Tibial artery (tissue), 4 donors: ENCODE data around the gene TMEM140.
"Not testable (repeated sequence)": the region's sequence is repeated elsewhere in the genome, so short reads cannot be mapped to it uniquely, and the experiment has no call there.

ENCODE experiments used
- DNase-seq, 2 donors: peaks; one replicate each; pipeline ENCODE4 v3.0.0-alpha.2; 2019
- H3K27ac ChIP-seq, 2 donors: fragments of 200-600 bp; sonication (generic) in 1 of 2; 1 replicate in 1 of 2; 2 replicates in 1 of 2; pipeline ENCODE4 v1.5.1; 2018 to 2019; ENCODE audit warnings: mild to moderate bottlenecking in 1 of 2
- H3K27me3 ChIP-seq, 2 donors: fragments of 200-600 bp; sonication (generic) in 1 of 2; one replicate each; pipeline versions ENCODE4 v1.5.1 to v1.6.0; 2016 to 2019
- H3K36me3 ChIP-seq, 3 donors: fragments of 200-600 bp; sonication (generic) in 2 of 3; one replicate each; pipeline ENCODE4 v1.5.1; 2016 to 2019; ENCODE audit warnings: mild to moderate bottlenecking in 2 of 3
- H3K4me1 ChIP-seq, 4 donors: fragments of 200-600 bp; sonication (generic) in 2 of 4; 1 replicate in 3 of 4; 2 replicates in 1 of 4; pipeline ENCODE4 v1.5.1; 2016 to 2019
- H3K4me3 ChIP-seq, 2 donors: fragments of 200-600 bp; sonication (generic) in 1 of 2; 1 replicate in 1 of 2; 2 replicates in 1 of 2; pipeline ENCODE4 v1.5.1; 2018 to 2019; ENCODE audit warnings: mild to moderate bottlenecking in 2 of 2
- H3K9me3 ChIP-seq, 3 donors: fragments of 200-600 bp; sonication (generic) in 1 of 3; one replicate each; pipeline ENCODE4 v1.5.1; 2016 to 2019
- intact Hi-C: fragments of 100-400 bp; cut with DNase I; formaldehyde crosslinking; loops from one replicate; pipeline ENCODE4 v1.15.0; 2023; ENCODE audit warnings: low total_unique reads
- TF ChIP-seq, protein P1 (sequence below), 2 experiments: fragments of 200-600 bp in 1 of 2; fragments of 450-650 bp in 1 of 2; IDR thresholded peaks; one replicate each; pipeline ENCODE4 v1.5.1; 2017 to 2019; ENCODE audit warnings: antibody characterized with exemption in 2 of 2, mild to moderate bottlenecking in 1 of 2, moderate library complexity in 1 of 2

Gene TMEM140

DNA sequence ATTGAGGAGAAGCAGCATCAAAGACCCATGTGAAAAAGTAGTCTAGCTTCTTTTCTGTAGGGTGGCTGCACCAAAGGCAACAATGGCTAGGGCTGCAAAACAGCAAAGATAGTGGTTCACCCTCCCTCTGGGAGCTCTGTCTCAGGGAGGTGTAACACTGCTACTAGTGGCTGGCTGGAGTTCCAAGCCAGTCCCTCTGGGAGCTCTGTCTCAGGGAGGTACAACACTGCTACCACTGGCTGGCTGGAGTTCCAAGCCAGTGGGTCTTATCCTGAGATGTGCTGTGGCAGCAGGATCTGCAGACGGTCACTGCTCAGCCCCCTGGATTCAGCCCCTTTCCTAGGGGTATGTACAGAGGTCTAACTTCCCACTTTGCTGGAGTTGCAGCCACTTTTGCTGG, 37.9 kb upstream of the TMEM140 start:
- intact Hi-C loops, result no loop called here
- Histone ChIP-seq H3K36me3 (no peaks in the 10 kb centered on the region), H3K27me3 (no peaks in the 10 kb centered on the region), H3K4me1 (no peaks in the 10 kb centered on the region), H3K4me3 (no peak overlapping the region), H3K27ac (no peak overlapping the region), H3K9me3 (no peaks in the 10 kb centered on the region)
- DNase-seq, result no peak
- TF ChIP-seq, protein P1, sequence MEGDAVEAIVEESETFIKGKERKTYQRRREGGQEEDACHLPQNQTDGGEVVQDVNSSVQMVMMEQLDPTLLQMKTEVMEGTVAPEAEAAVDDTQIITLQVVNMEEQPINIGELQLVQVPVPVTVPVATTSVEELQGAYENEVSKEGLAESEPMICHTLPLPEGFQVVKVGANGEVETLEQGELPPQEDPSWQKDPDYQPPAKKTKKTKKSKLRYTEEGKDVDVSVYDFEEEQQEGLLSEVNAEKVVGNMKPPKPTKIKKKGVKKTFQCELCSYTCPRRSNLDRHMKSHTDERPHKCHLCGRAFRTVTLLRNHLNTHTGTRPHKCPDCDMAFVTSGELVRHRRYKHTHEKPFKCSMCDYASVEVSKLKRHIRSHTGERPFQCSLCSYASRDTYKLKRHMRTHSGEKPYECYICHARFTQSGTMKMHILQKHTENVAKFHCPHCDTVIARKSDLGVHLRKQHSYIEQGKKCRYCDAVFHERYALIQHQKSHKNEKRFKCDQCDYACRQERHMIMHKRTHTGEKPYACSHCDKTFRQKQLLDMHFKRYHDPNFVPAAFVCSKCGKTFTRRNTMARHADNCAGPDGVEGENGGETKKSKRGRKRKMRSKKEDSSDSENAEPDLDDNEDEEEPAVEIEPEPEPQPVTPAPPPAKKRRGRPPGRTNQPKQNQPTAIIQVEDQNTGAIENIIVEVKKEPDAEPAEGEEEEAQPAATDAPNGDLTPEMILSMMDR (IDR thresholded peaks at IDR 0.05), result no peak

DNA sequence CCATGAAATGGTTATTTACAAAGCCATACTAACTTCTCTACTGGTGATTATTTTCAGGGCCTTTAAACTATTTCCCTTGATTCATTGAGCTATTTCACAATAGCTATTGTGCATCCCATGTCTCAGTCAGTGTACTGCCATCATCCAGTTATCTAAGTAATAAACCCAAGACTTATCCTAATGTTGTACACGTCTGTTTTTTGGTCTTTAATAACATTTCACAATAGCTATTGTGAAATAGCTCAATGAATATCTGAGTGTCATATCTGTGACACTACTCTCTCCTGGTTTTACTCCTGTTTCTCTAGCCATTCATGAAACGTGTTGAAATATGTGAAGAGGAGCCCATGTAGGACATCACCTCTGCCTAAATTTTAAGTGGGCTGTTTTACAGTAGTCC, 36.5 kb upstream of the TMEM140 start:
- Histone ChIP-seq H3K9me3 (no peaks in the 10 kb centered on the region), H3K4me1 (no peaks in the 10 kb centered on the region), H3K36me3 (no peaks in the 10 kb centered on the region), H3K27ac (no peak overlapping the region), H3K27me3 (no peaks in the 10 kb centered on the region), H3K4me3 (no peak overlapping the region)
- TF ChIP-seq, protein P1 (IDR thresholded peaks at IDR 0.05), result no peak
- DNase-seq, result no peak
- intact Hi-C loops, result no loop called here

DNA sequence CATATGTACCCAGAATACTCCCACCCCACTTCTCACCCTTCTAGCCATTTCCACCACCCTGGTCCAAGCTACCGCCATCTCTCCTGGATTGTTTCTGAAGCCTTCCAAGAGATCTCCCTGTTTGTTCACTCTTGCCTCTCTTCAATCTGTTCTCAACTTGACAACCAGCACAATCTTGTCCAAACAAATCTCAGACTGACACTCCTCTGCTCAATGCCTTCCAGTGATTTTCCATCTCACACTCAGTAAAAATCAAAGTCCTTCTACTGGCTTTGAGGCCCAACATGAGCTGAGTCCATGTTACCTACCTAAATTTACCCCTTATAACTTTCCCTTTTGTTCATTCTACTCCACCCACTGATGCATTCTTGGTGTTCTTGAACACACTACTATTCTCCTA, 33.2 kb upstream of the TMEM140 start:
- no peaks in the 10 kb centered on the region for H3K9me3 ChIP-seq
- no peak overlapping the region for H3K4me3 ChIP-seq
- DNase-seq, result no peak
- H3K36me3 ChIP-seq, result no peaks in the 10 kb centered on the region
- H3K27me3 ChIP-seq, result no peaks in the 10 kb centered on the region
- H3K27ac ChIP-seq, result no peak overlapping the region
- TF ChIP-seq, protein P1 (IDR thresholded peaks at IDR 0.05), result no peak
- H3K4me1 ChIP-seq, result no peaks in the 10 kb centered on the region
- intact Hi-C loops, result no loop called here

DNA sequence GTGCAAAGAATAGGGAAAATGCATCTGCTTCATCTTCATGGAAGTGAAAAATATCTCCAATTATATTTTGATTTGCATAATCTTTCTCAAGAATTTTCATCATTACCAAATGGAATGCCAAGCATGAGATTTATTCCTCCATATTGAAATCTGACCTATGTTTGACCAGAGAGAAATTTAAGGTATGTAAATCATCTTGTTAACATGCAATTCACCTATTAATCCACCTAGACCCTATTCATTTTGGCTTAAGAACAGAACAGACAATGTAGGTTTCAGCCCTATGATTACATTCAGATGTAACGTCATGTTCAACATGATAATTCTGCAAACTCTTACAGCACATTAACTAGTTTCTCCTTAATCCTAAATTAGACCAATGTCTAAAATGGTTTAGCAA, 30.8 kb upstream of the TMEM140 start:
- DNase-seq, result no peak
- Histone ChIP-seq H3K4me1 (no peaks in the 10 kb centered on the region), H3K27ac (no peak overlapping the region), H3K27me3 (no peaks in the 10 kb centered on the region), H3K36me3 (peaks cover 0 to 9% (median 0%) of the 10 kb centered on the region in 3 donors), H3K9me3 (peaks cover 0 to 6% (median 0%) of the 10 kb centered on the region in 3 donors), H3K4me3 (no peak overlapping the region)
- TF ChIP-seq, protein P1 (IDR thresholded peaks at IDR 0.05), result no peak
- intact Hi-C loops, result no loop called here

DNA sequence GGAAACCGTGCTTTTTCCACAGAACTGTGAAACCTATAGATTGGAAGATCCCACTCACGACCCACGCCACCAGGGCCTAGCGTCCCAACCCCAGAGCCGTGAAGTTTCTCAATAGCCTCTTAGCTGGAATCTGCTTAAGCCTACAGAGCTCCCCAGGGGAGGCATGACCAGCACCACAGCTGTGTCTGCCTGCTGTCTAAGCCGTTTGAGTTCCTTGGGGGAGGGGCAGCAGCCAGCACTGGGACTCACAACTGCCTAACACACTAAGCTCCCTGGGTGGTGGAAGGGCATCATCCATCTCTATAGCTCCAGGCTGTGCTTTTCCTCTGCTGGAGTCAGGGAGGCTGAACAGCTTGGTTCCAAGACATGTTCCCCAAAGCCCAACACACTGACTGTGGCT, 26.0 kb upstream of the TMEM140 start:
- H3K36me3 ChIP-seq, result peaks cover 0 to 9% (median 0%) of the 10 kb centered on the region in 3 donors
- H3K27me3 ChIP-seq, result no peaks in the 10 kb centered on the region
- no peak overlapping the region for H3K4me3 ChIP-seq
- H3K27ac ChIP-seq, result no peak overlapping the region
- DNase-seq, result no peak
- intact Hi-C loops, result no loop called here
- H3K9me3 ChIP-seq, result peaks cover 0 to 6% (median 0%) of the 10 kb centered on the region in 3 donors
- TF ChIP-seq, protein P1 (IDR thresholded peaks at IDR 0.05), result no peak
- H3K4me1 ChIP-seq, result no peaks in the 10 kb centered on the region

DNA sequence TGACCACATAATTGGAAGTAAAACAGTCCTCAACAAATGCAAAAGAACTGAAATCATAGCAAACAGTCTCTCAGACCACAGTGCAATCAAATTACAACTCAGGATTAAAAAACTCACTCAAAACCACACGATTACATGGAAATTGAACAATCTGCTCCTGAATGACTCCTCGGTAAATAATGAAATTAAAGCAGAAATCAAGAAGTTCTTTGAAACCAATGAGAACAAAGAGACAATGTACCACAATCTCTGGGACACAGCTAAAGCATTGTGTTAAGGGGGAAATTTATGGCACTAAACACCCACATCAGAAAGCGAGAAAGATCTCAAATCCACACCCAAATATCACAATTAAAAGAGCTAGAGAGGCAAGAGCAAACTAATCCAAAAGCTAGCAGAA, 23.2 kb upstream of the TMEM140 start:
- intact Hi-C loops, DNase-seq, H3K9me3 ChIP-seq: not testable (repeated sequence)

More for the DNA sequence above, 23.2 kb upstream of the TMEM140 start:
- not testable (repeated sequence) for H3K27me3 ChIP-seq, H3K4me1 ChIP-seq, H3K27ac ChIP-seq, H3K4me3 ChIP-seq, H3K36me3 ChIP-seq
